HepG2 (cell line): ENCODE results near the gene SLC22A23. TPM values are rescaled to one million over a fixed set of nuclear protein-coding genes. Genes with fewer than 3 reads are reported as not detected.
A peak's percentile ranks its signal among the peaks of the same experiment; 100 is the strongest.

Experiments used
- HNRNPK ChIP-seq: fragments of 200-400 bp; formaldehyde crosslinking; IDR thresholded peaks from 2 replicates; pipeline ENCODE4 v1.6.1; 2018; ENCODE audit warnings: low read length, low read depth, moderate library complexity, mild to moderate bottlenecking; ENCODE audit not compliant: poor library complexity, severe bottlenecking
- MTF1 ChIP-seq: sonication (generic); formaldehyde crosslinking; IDR thresholded peaks from 2 replicates; pipeline ENCODE4 v1.5.0; 2020; ENCODE audit warnings: missing genetic modification reagents
- POLR2A ChIP-seq, 2 experiments: IDR thresholded peaks; 2 replicates each; pipeline ENCODE4 v1.6.1; 2011; ENCODE audit warnings: low read depth in 2 of 2, low read length in 2 of 2, mild to moderate bottlenecking in 1 of 2, moderate library complexity in 1 of 2; ENCODE audit not compliant: insufficient read depth in 1 of 2
- ZNF556 ChIP-seq: sonication (generic); formaldehyde crosslinking; IDR thresholded peaks from 2 replicates; pipeline ENCODE4 v1.4.0; 2020; ENCODE audit warnings: mild to moderate bottlenecking, missing genetic modification reagents, borderline replicate concordance
- ZNF7 ChIP-seq: IDR thresholded peaks from 2 replicates; pipeline ENCODE4 v1.6.1; 2016; ENCODE audit warnings: missing biosample characterization, missing genetic modification reagents
- polyA plus RNA-seq, 8 experiments: library from polyadenylated mRNA; depleted of rRNA in 3 of 8; stranded (reverse) in 7 of 8; unstranded in 1 of 8; fragments of >200 nt; fragmentation: Illumina TruSeq in 4 of 8; extraction: Trizol in 4 of 8; gene quantifications; 2 replicates each; pipeline versions ENCODE4 v1.2.1 to v1.2.3, GENCODE V29; 2011 to 2016; ENCODE audit warnings: low read depth in 4 of 8, missing spikeins in 1 of 8, mixed read lengths in 1 of 8; ENCODE audit not compliant: insufficient read depth in 1 of 8
- total RNA-seq, 5 experiments: library from RNA; depleted of rRNA; stranded (reverse); fragments of >200 nt; fragmentation: Illumina TruSeq; extraction: Trizol; gene quantifications; 2 replicates each; pipeline ENCODE4 v1.2.3, GENCODE V29; 2016; ENCODE audit warnings: low read depth in 1 of 5
- TF ChIP-seq, protein P1 (sequence below): sonication (generic); formaldehyde crosslinking; IDR thresholded peaks from 2 replicates; pipeline ENCODE4 v1.4.0; 2020; ENCODE audit warnings: missing genetic modification reagents, borderline replicate concordance
- TF ChIP-seq, protein P2 (sequence below): sonication (generic); formaldehyde crosslinking; IDR thresholded peaks from 2 replicates; pipeline ENCODE4 v1.8.0; 2022; ENCODE audit warnings: missing genetic modification reagents, mild to moderate bottlenecking, inconsistent platforms, borderline replicate concordance
- TF ChIP-seq, protein P3 (sequence below): sonication (generic); formaldehyde crosslinking; IDR thresholded peaks from 2 replicates; pipeline ENCODE4 v1.9.0; 2022; ENCODE audit warnings: low read depth, missing genetic modification reagents
- TF ChIP-seq, protein P4 (sequence below): sonication (generic); formaldehyde crosslinking; IDR thresholded peaks from 2 replicates; pipeline ENCODE4 v1.5.0; 2020; ENCODE audit warnings: mild to moderate bottlenecking, missing genetic modification reagents
- TF ChIP-seq, protein P5 (sequence below): sonication (generic); formaldehyde crosslinking; IDR thresholded peaks from 2 replicates; pipeline ENCODE4 v1.4.0; 2020; ENCODE audit warnings: missing genetic modification reagents, mild to moderate bottlenecking, borderline replicate concordance
- TF ChIP-seq, protein P6 (sequence below): sonication (generic); formaldehyde crosslinking; IDR thresholded peaks from 2 replicates; pipeline ENCODE4 v1.5.0; 2020; ENCODE audit warnings: missing genetic modification reagents

SLC22A23 gene
- total and polyA plus RNA-seq, 2 of the 13 experiments (the other 11 are each of a cell fraction or from before 2014, with no cell fraction given) = 11.8 to 17.5 TPM

DNA sequence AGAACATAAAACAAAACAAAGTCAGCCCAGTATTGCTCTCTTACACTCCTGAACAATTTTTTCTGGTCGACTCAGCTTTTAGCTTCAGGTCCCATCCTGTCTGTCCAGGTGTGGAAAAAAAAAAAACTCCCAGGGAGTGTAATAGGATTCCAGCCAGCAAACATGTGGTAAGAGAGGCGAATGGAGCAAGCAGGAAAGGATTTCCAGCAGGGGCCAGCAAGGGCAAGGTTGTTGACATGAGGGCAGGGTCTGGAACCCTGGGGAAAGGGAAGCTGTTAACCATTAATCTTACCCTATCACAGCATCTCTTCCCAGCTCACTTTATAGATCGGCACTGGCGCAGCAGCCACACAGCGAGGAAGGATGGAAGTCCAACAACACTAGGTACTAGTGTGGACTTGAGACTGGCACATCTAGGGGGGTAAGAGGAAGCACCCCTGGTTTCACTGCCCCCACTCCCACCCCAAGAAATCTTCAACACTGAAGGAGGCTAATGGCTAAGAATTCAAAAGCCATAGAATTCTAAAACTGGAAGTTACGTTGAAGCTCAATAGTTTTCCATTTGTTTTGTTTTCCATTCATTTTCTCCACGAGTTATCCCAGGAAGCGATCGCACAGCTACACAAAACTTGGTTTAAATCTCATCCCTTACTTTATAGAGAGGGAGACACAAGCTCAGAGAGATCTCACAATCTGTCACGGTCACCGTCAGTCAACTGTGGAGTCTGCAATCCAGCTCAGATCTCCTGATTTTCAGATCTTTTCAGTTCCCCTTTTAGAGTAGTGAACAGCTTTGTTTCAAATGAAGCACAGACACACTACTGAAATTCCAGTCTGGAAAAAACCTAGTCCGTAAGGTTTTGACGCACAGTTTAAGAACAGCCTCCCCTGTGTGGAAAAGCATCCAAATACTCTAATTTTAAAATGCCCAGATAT, 53.3 kb downstream of the SLC22A23 start (continued):
- TF ChIP-seq MTF1 (no peak), ZNF7 (no peak), POLR2A (IDR thresholded peaks at IDR 0.05; ENCODE audit: insufficient read depth in 1 of 2, low read depth in 2 of 2, low read length in 2 of 2) (peak; percentile 92 to 95), ZNF556 (CRISPR knock-in tag) (peak; percentile 85; the same call in 1 of the 2 replicates), HNRNPK (no peak)
- TF ChIP-seq, protein P1, sequence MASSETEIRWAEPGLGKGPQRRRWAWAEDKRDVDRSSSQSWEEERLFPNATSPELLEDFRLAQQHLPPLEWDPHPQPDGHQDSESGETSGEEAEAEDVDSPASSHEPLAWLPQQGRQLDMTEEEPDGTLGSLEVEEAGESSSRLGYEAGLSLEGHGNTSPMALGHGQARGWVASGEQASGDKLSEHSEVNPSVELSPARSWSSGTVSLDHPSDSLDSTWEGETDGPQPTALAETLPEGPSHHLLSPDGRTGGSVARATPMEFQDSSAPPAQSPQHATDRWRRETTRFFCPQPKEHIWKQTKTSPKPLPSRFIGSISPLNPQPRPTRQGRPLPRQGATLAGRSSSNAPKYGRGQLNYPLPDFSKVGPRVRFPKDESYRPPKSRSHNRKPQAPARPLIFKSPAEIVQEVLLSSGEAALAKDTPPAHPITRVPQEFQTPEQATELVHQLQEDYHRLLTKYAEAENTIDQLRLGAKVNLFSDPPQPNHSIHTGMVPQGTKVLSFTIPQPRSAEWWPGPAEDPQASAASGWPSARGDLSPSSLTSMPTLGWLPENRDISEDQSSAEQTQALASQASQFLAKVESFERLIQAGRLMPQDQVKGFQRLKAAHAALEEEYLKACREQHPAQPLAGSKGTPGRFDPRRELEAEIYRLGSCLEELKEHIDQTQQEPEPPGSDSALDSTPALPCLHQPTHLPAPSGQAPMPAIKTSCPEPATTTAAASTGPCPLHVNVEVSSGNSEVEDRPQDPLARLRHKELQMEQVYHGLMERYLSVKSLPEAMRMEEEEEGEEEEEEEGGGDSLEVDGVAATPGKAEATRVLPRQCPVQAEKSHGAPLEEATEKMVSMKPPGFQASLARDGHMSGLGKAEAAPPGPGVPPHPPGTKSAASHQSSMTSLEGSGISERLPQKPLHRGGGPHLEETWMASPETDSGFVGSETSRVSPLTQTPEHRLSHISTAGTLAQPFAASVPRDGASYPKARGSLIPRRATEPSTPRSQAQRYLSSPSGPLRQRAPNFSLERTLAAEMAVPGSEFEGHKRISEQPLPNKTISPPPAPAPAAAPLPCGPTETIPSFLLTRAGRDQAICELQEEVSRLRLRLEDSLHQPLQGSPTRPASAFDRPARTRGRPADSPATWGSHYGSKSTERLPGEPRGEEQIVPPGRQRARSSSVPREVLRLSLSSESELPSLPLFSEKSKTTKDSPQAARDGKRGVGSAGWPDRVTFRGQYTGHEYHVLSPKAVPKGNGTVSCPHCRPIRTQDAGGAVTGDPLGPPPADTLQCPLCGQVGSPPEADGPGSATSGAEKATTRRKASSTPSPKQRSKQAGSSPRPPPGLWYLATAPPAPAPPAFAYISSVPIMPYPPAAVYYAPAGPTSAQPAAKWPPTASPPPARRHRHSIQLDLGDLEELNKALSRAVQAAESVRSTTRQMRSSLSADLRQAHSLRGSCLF (CRISPR knock-in tag) = no peak
- TF ChIP-seq, protein P2, sequence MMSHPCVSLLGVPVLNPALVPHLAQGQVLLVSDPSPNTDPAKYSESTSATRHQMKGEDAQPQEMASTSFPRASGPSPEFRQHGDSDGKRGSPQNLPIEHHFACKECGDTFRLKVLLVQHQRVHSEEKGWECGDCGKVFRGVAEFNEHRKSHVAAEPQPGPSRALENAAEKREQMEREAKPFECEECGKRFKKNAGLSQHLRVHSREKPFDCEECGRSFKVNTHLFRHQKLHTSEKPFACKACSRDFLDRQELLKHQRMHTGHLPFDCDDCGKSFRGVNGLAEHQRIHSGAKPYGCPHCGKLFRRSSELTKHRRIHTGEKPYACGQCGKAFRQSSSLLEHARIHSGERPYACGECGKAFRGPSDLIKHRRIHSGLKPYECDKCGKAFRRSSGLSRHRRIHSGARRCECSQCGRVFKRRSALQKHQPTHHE (CRISPR knock-in tag) = peak; percentile 65; the same call in 1 of the 2 replicates
- TF ChIP-seq, protein P3, sequence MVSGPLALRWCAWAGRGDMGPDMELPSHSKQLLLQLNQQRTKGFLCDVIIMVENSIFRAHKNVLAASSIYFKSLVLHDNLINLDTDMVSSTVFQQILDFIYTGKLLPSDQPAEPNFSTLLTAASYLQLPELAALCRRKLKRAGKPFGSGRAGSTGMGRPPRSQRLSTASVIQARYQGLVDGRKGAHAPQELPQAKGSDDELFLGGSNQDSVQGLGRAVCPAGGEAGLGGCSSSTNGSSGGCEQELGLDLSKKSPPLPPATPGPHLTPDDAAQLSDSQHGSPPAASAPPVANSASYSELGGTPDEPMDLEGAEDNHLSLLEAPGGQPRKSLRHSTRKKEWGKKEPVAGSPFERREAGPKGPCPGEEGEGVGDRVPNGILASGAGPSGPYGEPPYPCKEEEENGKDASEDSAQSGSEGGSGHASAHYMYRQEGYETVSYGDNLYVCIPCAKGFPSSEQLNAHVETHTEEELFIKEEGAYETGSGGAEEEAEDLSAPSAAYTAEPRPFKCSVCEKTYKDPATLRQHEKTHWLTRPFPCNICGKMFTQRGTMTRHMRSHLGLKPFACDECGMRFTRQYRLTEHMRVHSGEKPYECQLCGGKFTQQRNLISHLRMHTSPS = peak; percentile 82
- TF ChIP-seq, protein P4, sequence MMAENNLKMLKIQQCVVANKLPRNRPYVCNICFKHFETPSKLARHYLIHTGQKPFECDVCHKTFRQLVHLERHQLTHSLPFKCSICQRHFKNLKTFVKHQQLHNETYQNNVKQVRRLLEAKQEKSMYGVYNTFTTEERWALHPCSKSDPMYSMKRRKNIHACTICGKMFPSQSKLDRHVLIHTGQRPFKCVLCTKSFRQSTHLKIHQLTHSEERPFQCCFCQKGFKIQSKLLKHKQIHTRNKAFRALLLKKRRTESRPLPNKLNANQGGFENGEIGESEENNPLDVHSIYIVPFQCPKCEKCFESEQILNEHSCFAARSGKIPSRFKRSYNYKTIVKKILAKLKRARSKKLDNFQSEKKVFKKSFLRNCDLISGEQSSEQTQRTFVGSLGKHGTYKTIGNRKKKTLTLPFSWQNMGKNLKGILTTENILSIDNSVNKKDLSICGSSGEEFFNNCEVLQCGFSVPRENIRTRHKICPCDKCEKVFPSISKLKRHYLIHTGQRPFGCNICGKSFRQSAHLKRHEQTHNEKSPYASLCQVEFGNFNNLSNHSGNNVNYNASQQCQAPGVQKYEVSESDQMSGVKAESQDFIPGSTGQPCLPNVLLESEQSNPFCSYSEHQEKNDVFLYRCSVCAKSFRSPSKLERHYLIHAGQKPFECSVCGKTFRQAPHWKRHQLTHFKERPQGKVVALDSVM (CRISPR knock-in tag) = peak; percentile 49; the same call in 1 of the 2 replicates
- TF ChIP-seq, protein P5, sequence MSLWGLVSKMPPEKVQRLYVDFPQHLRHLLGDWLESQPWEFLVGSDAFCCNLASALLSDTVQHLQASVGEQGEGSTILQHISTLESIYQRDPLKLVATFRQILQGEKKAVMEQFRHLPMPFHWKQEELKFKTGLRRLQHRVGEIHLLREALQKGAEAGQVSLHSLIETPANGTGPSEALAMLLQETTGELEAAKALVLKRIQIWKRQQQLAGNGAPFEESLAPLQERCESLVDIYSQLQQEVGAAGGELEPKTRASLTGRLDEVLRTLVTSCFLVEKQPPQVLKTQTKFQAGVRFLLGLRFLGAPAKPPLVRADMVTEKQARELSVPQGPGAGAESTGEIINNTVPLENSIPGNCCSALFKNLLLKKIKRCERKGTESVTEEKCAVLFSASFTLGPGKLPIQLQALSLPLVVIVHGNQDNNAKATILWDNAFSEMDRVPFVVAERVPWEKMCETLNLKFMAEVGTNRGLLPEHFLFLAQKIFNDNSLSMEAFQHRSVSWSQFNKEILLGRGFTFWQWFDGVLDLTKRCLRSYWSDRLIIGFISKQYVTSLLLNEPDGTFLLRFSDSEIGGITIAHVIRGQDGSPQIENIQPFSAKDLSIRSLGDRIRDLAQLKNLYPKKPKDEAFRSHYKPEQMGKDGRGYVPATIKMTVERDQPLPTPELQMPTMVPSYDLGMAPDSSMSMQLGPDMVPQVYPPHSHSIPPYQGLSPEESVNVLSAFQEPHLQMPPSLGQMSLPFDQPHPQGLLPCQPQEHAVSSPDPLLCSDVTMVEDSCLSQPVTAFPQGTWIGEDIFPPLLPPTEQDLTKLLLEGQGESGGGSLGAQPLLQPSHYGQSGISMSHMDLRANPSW (CRISPR knock-in tag) = 0 out of 2 replicates have a peak, but pooled peaks have one; percentile 54
- TF ChIP-seq, protein P6, sequence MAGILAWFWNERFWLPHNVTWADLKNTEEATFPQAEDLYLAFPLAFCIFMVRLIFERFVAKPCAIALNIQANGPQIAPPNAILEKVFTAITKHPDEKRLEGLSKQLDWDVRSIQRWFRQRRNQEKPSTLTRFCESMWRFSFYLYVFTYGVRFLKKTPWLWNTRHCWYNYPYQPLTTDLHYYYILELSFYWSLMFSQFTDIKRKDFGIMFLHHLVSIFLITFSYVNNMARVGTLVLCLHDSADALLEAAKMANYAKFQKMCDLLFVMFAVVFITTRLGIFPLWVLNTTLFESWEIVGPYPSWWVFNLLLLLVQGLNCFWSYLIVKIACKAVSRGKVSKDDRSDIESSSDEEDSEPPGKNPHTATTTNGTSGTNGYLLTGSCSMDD (CRISPR knock-in tag) = no peak
